HEK293 (cell line): ENCODE results near the gene EXOSC5.

Experiments
- GLIS1 ChIP-seq: fragments of 450-650 bp; formaldehyde crosslinking; IDR thresholded peaks from 2 replicates; pipeline ENCODE4 v1.5.1; 2016; ENCODE audit warnings: missing biosample characterization, missing genetic modification characterization
- OVOL3 ChIP-seq: fragments of 450-650 bp; formaldehyde crosslinking; IDR thresholded peaks from 2 replicates; pipeline ENCODE4 v1.5.1; 2016; ENCODE audit warnings: missing biosample characterization, missing genetic modification characterization
- SCRT1 ChIP-seq: fragments of 450-650 bp; formaldehyde crosslinking; IDR thresholded peaks from 2 replicates; pipeline ENCODE4 v1.5.1; 2016; ENCODE audit warnings: missing biosample characterization, missing genetic modification characterization, borderline replicate concordance
- SP2 ChIP-seq: fragments of 450-650 bp; formaldehyde crosslinking; IDR thresholded peaks from 2 replicates; pipeline ENCODE4 v1.5.1; 2016; ENCODE audit warnings: missing biosample characterization, missing genetic modification characterization
- SP3 ChIP-seq: fragments of 450-650 bp; formaldehyde crosslinking; IDR thresholded peaks from 2 replicates; pipeline ENCODE4 v1.5.1; 2016; ENCODE audit warnings: missing biosample characterization, missing genetic modification characterization
- YY1 ChIP-seq: fragments of 450-650 bp; formaldehyde crosslinking; IDR thresholded peaks from 2 replicates; pipeline ENCODE4 v1.5.1; 2018; ENCODE audit warnings: missing biosample characterization, missing genetic modification characterization
- YY2 ChIP-seq: fragments of 450-650 bp; formaldehyde crosslinking; IDR thresholded peaks from 2 replicates; pipeline ENCODE4 v1.5.1; 2016; ENCODE audit warnings: missing biosample characterization, missing genetic modification characterization
- ZBTB20 ChIP-seq: fragments of 450-650 bp; formaldehyde crosslinking; IDR thresholded peaks from 2 replicates; pipeline ENCODE4 v1.5.1; 2016; ENCODE audit warnings: missing biosample characterization, missing genetic modification characterization
- ZBTB21 ChIP-seq: fragments of 450-650 bp; formaldehyde crosslinking; IDR thresholded peaks from 2 replicates; pipeline ENCODE4 v1.5.1; 2017; ENCODE audit warnings: missing biosample characterization, missing genetic modification characterization
- ZIC2 ChIP-seq: fragments of 450-650 bp; formaldehyde crosslinking; IDR thresholded peaks from 2 replicates; pipeline ENCODE4 v1.5.1; 2016; ENCODE audit warnings: missing biosample characterization, missing genetic modification characterization
- ZNF132 ChIP-seq: fragments of 450-650 bp; formaldehyde crosslinking; IDR thresholded peaks from 2 replicates; pipeline ENCODE4 v1.5.1; 2017; ENCODE audit warnings: missing biosample characterization, missing genetic modification characterization, borderline replicate concordance
- ZNF146 ChIP-seq: fragments of 450-650 bp; formaldehyde crosslinking; IDR thresholded peaks from 2 replicates; pipeline ENCODE4 v1.5.1; 2016; ENCODE audit warnings: missing biosample characterization, missing genetic modification characterization
- ZNF350 ChIP-seq: fragments of 450-650 bp; formaldehyde crosslinking; IDR thresholded peaks from 2 replicates; pipeline ENCODE4 v1.5.0; 2017; ENCODE audit warnings: missing biosample characterization, mild to moderate bottlenecking, missing genetic modification characterization
- ZNF473 ChIP-seq: fragments of 450-650 bp; formaldehyde crosslinking; IDR thresholded peaks from 2 replicates; pipeline ENCODE4 v1.5.1; 2017; ENCODE audit warnings: missing biosample characterization, missing genetic modification characterization
- ZNF600 ChIP-seq: fragments of 450-650 bp; formaldehyde crosslinking; IDR thresholded peaks from 2 replicates; pipeline ENCODE4 v1.5.1; 2016; ENCODE audit warnings: missing biosample characterization, missing genetic modification characterization
- ZNF707 ChIP-seq: fragments of 450-650 bp; formaldehyde crosslinking; IDR thresholded peaks from 2 replicates; pipeline ENCODE4 v1.5.1; 2016; ENCODE audit warnings: missing biosample characterization, missing genetic modification characterization
- ZNF776 ChIP-seq: fragments of 450-650 bp; formaldehyde crosslinking; IDR thresholded peaks from 2 replicates; pipeline ENCODE4 v1.5.0; 2017; ENCODE audit warnings: missing biosample characterization, missing genetic modification characterization, borderline replicate concordance
- ZNF837 ChIP-seq: fragments of 450-650 bp; formaldehyde crosslinking; IDR thresholded peaks from 2 replicates; pipeline ENCODE4 v1.5.1; 2016; ENCODE audit warnings: missing biosample characterization, missing genetic modification characterization
- TF ChIP-seq, protein P1 (sequence below): fragments of 450-650 bp; formaldehyde crosslinking; conservative IDR thresholded peaks from 2 replicates; pipeline ENCODE4 v1.5.1; 2016; ENCODE audit warnings: low read depth, missing biosample characterization, missing genetic modification characterization
- TF ChIP-seq, protein P2 (sequence below): fragments of 450-650 bp; formaldehyde crosslinking; IDR thresholded peaks from 2 replicates; pipeline ENCODE4 v1.5.1; 2016; ENCODE audit warnings: missing biosample characterization, missing genetic modification characterization, borderline replicate concordance
- TF ChIP-seq, protein P3 (sequence below): fragments of 450-650 bp; formaldehyde crosslinking; IDR thresholded peaks from 2 replicates; pipeline ENCODE4 v1.5.1; 2016; ENCODE audit warnings: missing biosample characterization, missing genetic modification characterization
- TF ChIP-seq, protein P4 (sequence below): fragments of 450-650 bp; formaldehyde crosslinking; IDR thresholded peaks from 2 replicates; pipeline ENCODE4 v1.5.1; 2016; ENCODE audit warnings: missing biosample characterization, missing genetic modification characterization
- TF ChIP-seq, protein P5 (sequence below): fragments of 450-650 bp; formaldehyde crosslinking; IDR thresholded peaks from 2 replicates; pipeline ENCODE4 v1.5.1; 2016; ENCODE audit warnings: missing biosample characterization, missing genetic modification characterization, low read depth

EXOSC5 gene

DNA sequence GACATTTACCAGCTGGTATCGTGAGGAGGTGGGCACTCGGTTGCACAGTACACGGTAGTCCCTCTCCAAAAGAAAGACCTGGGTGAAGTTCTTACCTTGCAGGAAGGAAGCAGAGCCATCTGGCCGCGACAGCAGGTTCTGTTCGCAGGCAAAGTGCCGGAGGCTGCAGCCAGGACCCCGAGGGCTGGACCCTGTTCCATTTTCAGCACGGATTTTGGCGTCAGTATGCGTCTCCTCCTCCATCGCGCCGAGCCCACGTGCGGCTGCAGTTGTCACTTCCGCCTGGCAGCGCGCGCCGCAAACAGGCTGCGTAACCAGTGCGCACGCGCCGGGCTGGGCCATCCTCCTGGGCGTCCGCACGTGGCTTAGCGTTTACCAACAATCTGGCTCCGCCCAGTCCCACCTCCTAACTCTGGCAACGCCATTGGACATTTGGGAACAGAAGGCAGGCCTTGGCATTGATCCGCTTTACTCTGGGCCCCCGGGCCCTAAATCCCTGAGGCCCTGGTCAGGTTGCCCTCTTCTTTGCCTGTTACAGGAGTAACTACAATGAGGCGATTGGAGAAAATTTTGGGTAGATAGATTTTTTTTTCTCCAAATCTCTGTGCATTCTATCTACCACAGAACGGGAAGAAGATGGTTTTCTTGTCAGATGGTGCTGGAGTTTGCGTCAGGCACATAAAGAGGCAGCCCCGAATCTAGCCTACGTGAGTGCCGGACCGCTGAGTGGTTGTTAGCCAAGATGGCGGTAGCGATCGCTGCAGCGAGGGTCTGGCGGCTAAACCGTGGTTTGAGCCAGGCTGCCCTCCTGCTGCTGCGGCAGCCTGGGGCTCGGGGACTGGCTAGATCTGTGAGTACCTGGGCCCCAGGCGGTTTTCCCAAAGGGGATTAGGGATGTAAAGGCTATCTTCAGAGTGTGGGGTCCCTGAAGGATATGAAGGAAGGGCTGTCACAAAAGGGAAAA lies at the start of gene EXOSC5, which contains the start of gene BCKDHA (continued):
- TF ChIP-seq, protein P1, sequence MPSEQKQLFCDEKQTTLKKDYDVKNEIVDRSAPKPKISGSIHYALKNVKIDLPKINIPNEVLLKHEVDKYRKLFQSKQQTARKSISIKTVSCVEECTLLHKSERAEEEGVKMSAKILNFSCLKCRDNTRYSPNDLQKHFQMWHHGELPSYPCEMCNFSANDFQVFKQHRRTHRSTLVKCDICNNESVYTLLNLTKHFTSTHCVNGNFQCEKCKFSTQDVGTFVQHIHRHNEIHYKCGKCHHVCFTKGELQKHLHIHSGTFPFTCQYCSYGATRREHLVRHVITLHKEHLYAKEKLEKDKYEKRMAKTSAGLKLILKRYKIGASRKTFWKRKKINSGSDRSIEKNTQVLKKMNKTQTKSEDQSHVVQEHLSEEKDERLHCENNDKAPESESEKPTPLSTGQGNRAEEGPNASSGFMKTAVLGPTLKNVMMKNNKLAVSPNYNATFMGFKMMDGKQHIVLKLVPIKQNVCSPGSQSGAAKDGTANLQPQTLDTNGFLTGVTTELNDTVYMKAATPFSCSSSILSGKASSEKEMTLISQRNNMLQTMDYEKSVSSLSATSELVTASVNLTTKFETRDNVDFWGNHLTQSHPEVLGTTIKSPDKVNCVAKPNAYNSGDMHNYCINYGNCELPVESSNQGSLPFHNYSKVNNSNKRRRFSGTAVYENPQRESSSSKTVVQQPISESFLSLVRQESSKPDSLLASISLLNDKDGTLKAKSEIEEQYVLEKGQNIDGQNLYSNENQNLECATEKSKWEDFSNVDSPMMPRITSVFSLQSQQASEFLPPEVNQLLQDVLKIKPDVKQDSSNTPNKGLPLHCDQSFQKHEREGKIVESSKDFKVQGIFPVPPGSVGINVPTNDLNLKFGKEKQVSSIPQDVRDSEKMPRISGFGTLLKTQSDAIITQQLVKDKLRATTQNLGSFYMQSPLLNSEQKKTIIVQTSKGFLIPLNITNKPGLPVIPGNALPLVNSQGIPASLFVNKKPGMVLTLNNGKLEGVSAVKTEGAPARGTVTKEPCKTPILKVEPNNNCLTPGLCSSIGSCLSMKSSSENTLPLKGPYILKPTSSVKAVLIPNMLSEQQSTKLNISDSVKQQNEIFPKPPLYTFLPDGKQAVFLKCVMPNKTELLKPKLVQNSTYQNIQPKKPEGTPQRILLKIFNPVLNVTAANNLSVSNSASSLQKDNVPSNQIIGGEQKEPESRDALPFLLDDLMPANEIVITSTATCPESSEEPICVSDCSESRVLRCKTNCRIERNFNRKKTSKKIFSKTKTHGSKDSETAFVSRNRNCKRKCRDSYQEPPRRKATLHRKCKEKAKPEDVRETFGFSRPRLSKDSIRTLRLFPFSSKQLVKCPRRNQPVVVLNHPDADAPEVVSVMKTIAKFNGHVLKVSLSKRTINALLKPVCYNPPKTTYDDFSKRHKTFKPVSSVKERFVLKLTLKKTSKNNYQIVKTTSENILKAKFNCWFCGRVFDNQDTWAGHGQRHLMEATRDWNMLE (tag by site-specific recombination), result peak; percentile 75
- TF ChIP-seq, protein P2, sequence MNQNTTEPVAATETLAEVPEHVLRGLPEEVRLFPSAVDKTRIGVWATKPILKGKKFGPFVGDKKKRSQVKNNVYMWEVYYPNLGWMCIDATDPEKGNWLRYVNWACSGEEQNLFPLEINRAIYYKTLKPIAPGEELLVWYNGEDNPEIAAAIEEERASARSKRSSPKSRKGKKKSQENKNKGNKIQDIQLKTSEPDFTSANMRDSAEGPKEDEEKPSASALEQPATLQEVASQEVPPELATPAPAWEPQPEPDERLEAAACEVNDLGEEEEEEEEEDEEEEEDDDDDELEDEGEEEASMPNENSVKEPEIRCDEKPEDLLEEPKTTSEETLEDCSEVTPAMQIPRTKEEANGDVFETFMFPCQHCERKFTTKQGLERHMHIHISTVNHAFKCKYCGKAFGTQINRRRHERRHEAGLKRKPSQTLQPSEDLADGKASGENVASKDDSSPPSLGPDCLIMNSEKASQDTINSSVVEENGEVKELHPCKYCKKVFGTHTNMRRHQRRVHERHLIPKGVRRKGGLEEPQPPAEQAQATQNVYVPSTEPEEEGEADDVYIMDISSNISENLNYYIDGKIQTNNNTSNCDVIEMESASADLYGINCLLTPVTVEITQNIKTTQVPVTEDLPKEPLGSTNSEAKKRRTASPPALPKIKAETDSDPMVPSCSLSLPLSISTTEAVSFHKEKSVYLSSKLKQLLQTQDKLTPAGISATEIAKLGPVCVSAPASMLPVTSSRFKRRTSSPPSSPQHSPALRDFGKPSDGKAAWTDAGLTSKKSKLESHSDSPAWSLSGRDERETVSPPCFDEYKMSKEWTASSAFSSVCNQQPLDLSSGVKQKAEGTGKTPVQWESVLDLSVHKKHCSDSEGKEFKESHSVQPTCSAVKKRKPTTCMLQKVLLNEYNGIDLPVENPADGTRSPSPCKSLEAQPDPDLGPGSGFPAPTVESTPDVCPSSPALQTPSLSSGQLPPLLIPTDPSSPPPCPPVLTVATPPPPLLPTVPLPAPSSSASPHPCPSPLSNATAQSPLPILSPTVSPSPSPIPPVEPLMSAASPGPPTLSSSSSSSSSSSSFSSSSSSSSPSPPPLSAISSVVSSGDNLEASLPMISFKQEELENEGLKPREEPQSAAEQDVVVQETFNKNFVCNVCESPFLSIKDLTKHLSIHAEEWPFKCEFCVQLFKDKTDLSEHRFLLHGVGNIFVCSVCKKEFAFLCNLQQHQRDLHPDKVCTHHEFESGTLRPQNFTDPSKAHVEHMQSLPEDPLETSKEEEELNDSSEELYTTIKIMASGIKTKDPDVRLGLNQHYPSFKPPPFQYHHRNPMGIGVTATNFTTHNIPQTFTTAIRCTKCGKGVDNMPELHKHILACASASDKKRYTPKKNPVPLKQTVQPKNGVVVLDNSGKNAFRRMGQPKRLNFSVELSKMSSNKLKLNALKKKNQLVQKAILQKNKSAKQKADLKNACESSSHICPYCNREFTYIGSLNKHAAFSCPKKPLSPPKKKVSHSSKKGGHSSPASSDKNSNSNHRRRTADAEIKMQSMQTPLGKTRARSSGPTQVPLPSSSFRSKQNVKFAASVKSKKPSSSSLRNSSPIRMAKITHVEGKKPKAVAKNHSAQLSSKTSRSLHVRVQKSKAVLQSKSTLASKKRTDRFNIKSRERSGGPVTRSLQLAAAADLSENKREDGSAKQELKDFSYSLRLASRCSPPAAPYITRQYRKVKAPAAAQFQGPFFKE (tag by site-specific recombination), result no peak
- TF ChIP-seq OVOL3 (tag by site-specific recombination) (peak; percentile 66; the same call in 1 of the 2 replicates), ZBTB20 (tag by site-specific recombination) (no peak), SP2 (tag by site-specific recombination) (peak; percentile 99), ZNF132 (tag by site-specific recombination) (no peak), SP3 (tag by site-specific recombination) (peak; percentile 99), ZIC2 (tag by site-specific recombination) (peak; percentile 47; the same call in 1 of the 2 replicates), ZNF837 (no peak), ZNF776 (tag by site-specific recombination) (no peak), GLIS1 (tag by site-specific recombination) (peak; percentile 40), ZNF350 (tag by site-specific recombination) (no peak), YY2 (tag by site-specific recombination) (peak; percentile 95), ZNF473 (no peak), ZNF600 (tag by site-specific recombination) (0 out of 2 replicates have a peak, but pooled peaks have one; percentile 35), YY1 (tag by site-specific recombination) (peak; percentile 93), SCRT1 (tag by site-specific recombination) (no peak), ZNF146 (tag by site-specific recombination) (no peak), ZNF707 (tag by site-specific recombination) (no peak), ZBTB21 (peak; percentile 39)
- TF ChIP-seq, protein P3, sequence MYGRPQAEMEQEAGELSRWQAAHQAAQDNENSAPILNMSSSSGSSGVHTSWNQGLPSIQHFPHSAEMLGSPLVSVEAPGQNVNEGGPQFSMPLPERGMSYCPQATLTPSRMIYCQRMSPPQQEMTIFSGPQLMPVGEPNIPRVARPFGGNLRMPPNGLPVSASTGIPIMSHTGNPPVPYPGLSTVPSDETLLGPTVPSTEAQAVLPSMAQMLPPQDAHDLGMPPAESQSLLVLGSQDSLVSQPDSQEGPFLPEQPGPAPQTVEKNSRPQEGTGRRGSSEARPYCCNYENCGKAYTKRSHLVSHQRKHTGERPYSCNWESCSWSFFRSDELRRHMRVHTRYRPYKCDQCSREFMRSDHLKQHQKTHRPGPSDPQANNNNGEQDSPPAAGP (tag by site-specific recombination), result peak; percentile 42; the same call in 1 of the 2 replicates
- TF ChIP-seq, protein P4, sequence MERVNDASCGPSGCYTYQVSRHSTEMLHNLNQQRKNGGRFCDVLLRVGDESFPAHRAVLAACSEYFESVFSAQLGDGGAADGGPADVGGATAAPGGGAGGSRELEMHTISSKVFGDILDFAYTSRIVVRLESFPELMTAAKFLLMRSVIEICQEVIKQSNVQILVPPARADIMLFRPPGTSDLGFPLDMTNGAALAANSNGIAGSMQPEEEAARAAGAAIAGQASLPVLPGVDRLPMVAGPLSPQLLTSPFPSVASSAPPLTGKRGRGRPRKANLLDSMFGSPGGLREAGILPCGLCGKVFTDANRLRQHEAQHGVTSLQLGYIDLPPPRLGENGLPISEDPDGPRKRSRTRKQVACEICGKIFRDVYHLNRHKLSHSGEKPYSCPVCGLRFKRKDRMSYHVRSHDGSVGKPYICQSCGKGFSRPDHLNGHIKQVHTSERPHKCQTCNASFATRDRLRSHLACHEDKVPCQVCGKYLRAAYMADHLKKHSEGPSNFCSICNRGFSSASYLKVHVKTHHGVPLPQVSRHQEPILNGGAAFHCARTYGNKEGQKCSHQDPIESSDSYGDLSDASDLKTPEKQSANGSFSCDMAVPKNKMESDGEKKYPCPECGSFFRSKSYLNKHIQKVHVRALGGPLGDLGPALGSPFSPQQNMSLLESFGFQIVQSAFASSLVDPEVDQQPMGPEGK, result peak; percentile 83
- TF ChIP-seq, protein P5, sequence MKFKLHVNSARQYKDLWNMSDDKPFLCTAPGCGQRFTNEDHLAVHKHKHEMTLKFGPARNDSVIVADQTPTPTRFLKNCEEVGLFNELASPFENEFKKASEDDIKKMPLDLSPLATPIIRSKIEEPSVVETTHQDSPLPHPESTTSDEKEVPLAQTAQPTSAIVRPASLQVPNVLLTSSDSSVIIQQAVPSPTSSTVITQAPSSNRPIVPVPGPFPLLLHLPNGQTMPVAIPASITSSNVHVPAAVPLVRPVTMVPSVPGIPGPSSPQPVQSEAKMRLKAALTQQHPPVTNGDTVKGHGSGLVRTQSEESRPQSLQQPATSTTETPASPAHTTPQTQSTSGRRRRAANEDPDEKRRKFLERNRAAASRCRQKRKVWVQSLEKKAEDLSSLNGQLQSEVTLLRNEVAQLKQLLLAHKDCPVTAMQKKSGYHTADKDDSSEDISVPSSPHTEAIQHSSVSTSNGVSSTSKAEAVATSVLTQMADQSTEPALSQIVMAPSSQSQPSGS, result no peak
